HG03139 (cell line): Measurements from ENCODE around the gene IMPG2.

ENCODE experiments used
- ATAC-seq: cut with Tn5 transposase; IDR thresholded peaks from one replicate; pipeline ENCODE4 v1.9.1; 2021; ENCODE audit not compliant: unreplicated experiment

The IMPG2 gene

GRCh38 chr3:101243285-101244211 is 76.8 kb downstream of the IMPG2 start:
- no peak for ATAC-seq

- ATAC-seq, result no peak
These were observed 79.5 kb downstream of the IMPG2 start for GRCh38 chr3:101240719-101241399.

DNA sequence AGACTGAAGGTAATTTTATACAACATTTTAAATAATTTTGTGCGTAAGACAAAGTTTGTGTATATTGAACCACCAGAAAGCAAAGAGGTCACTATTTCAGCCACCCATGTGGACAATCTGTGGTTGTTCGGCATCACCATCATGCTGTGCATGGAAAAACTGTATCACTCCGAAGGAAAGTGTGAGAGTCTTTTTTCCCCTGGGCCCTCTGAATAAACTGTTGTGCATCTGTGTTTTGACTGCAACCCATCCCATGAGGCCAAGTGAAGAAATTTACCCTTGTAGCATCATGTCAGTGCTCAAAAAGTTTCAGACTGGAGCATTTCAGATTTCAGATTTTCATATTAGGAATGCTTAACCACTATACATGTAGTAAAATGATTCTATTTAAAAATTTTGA is 85.3 kb downstream of the IMPG2 start:
- ATAC-seq, result no peak

- no peak for ATAC-seq
These were observed 89.8 kb downstream of the IMPG2 start for GRCh38 chr3:101230618-101231017.

GRCh38 chr3:101229681-101230080 is 90.7 kb downstream of the IMPG2 start:
- ATAC-seq, result no peak

DNA sequence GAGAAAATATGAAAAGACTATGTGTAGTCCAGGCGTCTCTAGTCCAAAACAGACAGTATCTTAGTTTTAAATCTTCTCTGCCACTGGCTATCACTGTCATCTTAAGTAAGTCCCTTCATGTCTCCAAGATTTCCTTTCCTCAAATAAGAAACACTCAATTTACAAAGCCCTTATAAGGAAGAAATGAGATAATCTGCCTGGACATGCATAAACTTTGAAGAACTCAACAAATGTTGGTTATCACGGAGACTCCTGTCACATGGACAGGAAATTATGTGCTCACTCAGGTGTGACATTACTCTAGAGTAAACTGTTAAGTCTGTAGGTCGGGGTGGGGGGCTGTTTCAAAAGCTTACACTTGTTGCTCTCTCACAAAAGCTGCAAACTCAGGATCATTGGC is 91.9 kb downstream of the IMPG2 start:
- no peak for ATAC-seq

- no peak for ATAC-seq
These were observed 95.6 kb downstream of the IMPG2 start for GRCh38 chr3:101224739-101225138.

DNA sequence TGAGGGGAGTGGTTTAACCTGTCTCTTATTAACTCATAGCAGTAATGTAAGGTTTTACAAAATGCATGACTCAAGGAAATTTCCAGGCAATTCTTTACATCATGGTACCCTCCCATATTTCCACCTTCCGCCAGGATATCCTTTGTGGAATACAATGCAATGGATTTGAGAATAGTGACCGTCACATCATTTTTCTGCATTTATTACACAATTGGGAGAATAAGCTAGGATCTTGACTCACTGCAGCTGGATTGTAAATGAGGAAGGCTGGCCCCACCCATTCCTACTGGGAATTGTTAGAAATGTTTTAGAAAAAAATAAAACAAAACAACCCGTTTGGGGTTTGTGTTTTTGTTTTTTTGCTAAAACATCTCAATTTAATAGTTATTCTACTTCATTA is 97.4 kb downstream of the IMPG2 start:
- ATAC-seq, result no peak

GRCh38 chr3:101219842-101220560 is 100.4 kb downstream of the IMPG2 start:
- no peak for ATAC-seq

GRCh38 chr3:101217472-101218245 is 102.7 kb downstream of the IMPG2 start:
- no peak for ATAC-seq

- ATAC-seq, result no peak
These were observed 103.5 kb downstream of the IMPG2 start for GRCh38 chr3:101216710-101217465.

DNA sequence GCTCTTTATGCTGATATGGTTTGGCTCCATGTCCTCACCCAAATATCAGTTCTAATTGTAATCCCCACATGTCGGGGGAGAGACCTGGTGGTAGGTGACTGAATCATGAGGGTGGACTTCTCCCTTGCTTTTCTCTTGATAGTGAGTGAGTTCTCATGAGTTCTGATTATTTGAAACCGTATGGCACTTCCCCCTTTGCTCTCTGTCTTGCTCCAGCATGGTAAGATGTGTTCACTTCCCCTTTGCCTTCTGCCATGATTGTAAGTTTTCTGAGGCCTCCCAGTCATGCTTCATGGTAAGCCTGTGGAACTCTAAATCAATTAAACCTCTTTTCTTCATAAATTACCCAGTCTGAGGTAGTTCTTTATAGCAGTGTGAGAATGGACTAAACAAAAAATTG is 107.6 kb downstream of the IMPG2 start:
- ATAC-seq, result no peak

DNA sequence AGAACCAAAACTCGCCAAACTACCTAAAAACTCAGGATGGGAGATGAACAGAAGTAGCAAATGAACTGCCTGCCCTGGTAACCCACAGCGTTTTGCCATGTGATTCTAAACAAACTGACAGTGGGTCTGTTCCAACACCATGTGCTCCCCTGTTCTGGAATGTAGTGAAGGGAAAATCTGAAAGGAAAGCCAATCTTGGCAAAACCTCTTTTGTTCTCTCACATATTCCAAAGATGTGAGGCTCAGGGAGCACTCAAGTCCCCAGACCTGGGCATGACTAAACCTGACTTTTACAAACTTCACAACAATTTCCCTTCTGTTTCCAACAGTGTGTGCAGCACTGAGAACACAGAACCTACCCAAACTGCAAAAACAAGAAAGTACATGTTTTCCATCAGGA is 116.1 kb downstream of the IMPG2 start:
- no peak for ATAC-seq

- ATAC-seq, result no peak
These were observed 117.0 kb downstream of the IMPG2 start for GRCh38 chr3:101203411-101203810.

- ATAC-seq, result no peak
These were observed 117.7 kb downstream of the IMPG2 start for GRCh38 chr3:101202640-101203039.

GRCh38 chr3:101200461-101200860 is 119.9 kb downstream of the IMPG2 start:
- ATAC-seq, result no peak

GRCh38 chr3:101195951-101196713 is 124.2 kb downstream of the IMPG2 start:
- no peak for ATAC-seq

GRCh38 chr3:101194392-101194791 is 126.0 kb downstream of the IMPG2 start:
- ATAC-seq, result no peak

- no peak for ATAC-seq
These were observed 126.4 kb downstream of the IMPG2 start for GRCh38 chr3:101193957-101194356.
